Aorta (tissue), 5 donors: Measurements from ENCODE around the gene EMID1. TPM values are rescaled to one million over a fixed set of nuclear protein-coding genes. Genes with fewer than 3 reads are reported as not detected.
A peak's percentile ranks its signal among the peaks of the same experiment; 100 is the strongest.

ENCODE experiments used
- ATAC-seq: fragments of 200-7000 bp; cut with Tn5 transposase; one replicate; pipeline ENCODE4 v1.9.1; 2022; ENCODE audit warnings: moderate library complexity; ENCODE audit not compliant: low FRiP score
- DNase-seq, 2 donors: peaks; one replicate each; pipeline ENCODE4 v3.0.0-alpha.2; 2020
- H3K27ac ChIP-seq, 2 donors: one replicate each; pipeline ENCODE4 v1.5.1; 2013; ENCODE audit warnings: low read length in 2 of 2, mild to moderate bottlenecking in 2 of 2, moderate library complexity in 2 of 2, control low read depth in 1 of 2, inconsistent platforms in 1 of 2, low read depth in 1 of 2
- H3K27me3 ChIP-seq, 2 donors: one replicate each; pipeline ENCODE4 v1.6.1; 2013; ENCODE audit warnings: control low read depth in 1 of 2, low read length in 1 of 2, mild to moderate bottlenecking in 1 of 2, moderate library complexity in 1 of 2; ENCODE audit not compliant: insufficient read depth in 2 of 2, control insufficient read depth in 1 of 2
- H3K36me3 ChIP-seq, 2 donors: one replicate each; pipeline ENCODE4 v1.6.1; 2013; ENCODE audit warnings: control low read depth in 1 of 2, low read length in 1 of 2, mild to moderate bottlenecking in 1 of 2; ENCODE audit not compliant: insufficient read depth in 2 of 2, control insufficient read depth in 1 of 2
- H3K4me1 ChIP-seq, 2 donors: one replicate each; pipeline ENCODE4 v1.6.1; 2013; ENCODE audit warnings: low read length in 2 of 2, control low read depth in 1 of 2, mild to moderate bottlenecking in 1 of 2, moderate library complexity in 1 of 2; ENCODE audit not compliant: insufficient read depth in 2 of 2, control insufficient read depth in 1 of 2
- H3K4me3 ChIP-seq, 2 donors: one replicate each; pipeline ENCODE4 v1.5.1; 2013; ENCODE audit warnings: low read length in 2 of 2, control low read depth in 1 of 2, mild to moderate bottlenecking in 1 of 2
- H3K9me3 ChIP-seq: one replicate; pipeline ENCODE4 v1.6.1; 2013; ENCODE audit warnings: mild to moderate bottlenecking, low read length; ENCODE audit not compliant: control insufficient read depth
- WGBS, 2 donors: extraction: QIAGEN DNeasy Blood & Tissue Kit; methylation state at CpG; one replicate each; pipeline ENCODE4 v1.1.7; 2013; 5-methylcytosine and 5-hydroxymethylcytosine counted together
- intact Hi-C, 2 donors: fragments of 100-400 bp; cut with DNase I; formaldehyde crosslinking; loops; one replicate each; pipeline versions ENCODE4 v1.14.2 to v1.15.0; 2022
- polyA plus RNA-seq, 2 donors: library from polyadenylated mRNA; stranded (reverse); fragments of 200-250 nt; gene quantifications; one replicate each; pipeline ENCODE4 v1.2.3, GENCODE V29; 2013
- total RNA-seq, 2 donors: library from RNA; stranded (reverse); fragmentation: NEBNext Ultra II Directional; extraction: Animal tissue kit (Norgen Biotek cat#: 25700); gene quantifications; one replicate each; pipeline ENCODE4 v1.2.1, GENCODE V29; 2021
- donor health status: healthy with polysubstance abuse.
- donor health status: Bipolar disorder and iron deficiency.
- donor health status: DM: no; HTN: no; CAD: no.
- donor health status: DM: no; HTN: no; CAD: no.
- donor health status: DM: yes; HTN: yes; CAD: no.

EMID1 gene
- total and polyA plus RNA-seq, 4 donors, result 0.13 to 7.0 (median 0.95) TPM

DNA sequence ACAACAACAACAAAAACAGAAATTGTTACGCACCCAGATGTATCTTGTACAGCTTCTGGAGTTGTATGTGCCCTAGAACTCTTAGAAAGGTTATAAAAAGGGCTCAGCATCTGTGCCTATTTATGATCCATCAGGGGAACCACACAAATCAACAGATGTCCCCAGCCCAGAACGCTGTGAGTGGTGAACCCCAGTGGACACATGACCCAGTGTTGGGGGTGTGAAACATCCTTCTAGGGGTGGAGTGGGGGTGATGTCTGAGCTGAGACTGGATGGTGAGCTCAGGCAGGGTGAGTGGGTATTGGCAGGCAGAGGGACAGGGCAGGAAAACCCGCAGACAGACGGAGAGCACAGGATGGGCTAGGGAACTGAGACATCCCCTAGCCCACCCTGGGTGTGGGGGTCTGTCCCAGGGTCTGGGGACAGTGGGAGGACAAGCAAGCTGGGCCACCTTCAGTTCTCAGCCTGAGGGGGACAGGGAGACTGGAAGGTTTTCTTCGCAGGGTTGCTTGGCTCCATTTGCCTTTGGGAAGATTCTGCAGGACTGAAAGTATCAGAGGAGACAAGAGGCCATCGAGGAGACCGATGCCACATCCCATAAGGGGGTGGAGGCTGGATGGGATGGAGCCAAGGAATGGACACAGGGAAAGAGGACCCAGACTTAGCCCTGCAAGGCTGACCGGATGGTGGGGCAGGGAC, 5.8 kb upstream of the EMID1 start:
- intact Hi-C loops, result loop anchor here in 1 of 2 donors (5.0 kb wide), 1 partner anchor 42 kb away; no protein-coding TSS in a partner anchor
- H3K4me1 ChIP-seq, result no peaks in the 10 kb centered on the region
- no peaks in the 10 kb centered on the region for H3K9me3 ChIP-seq
- DNase-seq, result no peak
- 81 to 87% methylated on average over 8 of the region's 8 CpGs for WGBS, 2 donors
- no peak overlapping the region for H3K4me3 ChIP-seq
- H3K36me3 ChIP-seq, result no peaks in the 10 kb centered on the region
- ATAC-seq, result no peak
- H3K27ac ChIP-seq, result no peak overlapping the region
- no peaks in the 10 kb centered on the region for H3K27me3 ChIP-seq

DNA sequence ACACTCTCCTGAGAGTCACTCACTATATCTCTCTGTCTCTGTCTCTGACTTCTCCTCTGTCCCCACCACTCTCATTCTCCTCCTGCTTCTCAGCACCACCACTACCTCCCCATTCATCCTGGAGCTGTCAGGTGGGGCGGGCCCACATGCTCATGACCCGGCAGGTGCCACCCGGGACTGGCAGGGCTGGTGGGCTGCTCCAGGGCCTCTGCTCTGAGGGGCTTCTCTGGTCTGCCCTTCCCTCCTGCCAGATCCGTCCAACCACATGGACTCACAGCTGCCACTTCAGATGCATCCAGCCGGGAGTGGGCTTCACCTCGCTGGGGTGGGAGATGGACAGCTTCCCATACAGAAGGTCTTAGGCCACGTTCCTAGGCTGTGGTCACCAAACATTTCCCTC, 4.8 kb upstream of the EMID1 start:
- no peaks in the 10 kb centered on the region for H3K9me3 ChIP-seq
- no peaks in the 10 kb centered on the region for H3K27me3 ChIP-seq
- no peak overlapping the region for H3K4me3 ChIP-seq
- 93% methylated on average over 7 of the region's 7 CpGs for WGBS, 2 donors
- H3K27ac ChIP-seq, result no peak overlapping the region
- ATAC-seq (no peak), DNase-seq (peak in 1 of 2 donors; percentile 38)
- H3K4me1 ChIP-seq, result no peaks in the 10 kb centered on the region
- no peaks in the 10 kb centered on the region for H3K36me3 ChIP-seq
- intact Hi-C loops, result loop anchor here in 1 of 2 donors (5.0 kb wide), 1 partner anchor 41 kb away; no protein-coding TSS in a partner anchor

DNA sequence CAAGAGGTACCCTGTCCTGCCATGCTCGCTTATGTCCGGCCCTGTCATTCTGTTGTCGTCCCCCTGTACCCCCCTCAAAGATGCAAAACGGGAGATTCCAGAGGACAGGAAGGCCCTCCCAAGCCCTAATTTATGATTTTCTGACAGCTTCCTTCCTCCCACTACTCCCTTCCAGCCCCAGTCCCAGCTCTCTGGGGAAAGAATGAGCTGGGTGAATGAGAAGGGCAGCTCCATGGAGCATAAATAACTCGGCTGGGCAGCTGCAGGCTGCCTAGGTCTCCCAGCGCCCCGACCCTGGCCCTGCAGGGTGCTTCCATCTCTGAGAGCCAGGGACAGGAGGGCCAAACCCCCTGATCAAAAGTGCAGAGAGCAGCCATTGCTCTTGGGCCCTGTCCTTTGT, 3.9 kb upstream of the EMID1 start:
- intact Hi-C loops, result loop anchor here in 1 of 2 donors (5.0 kb wide), 1 partner anchor 41 kb away; no protein-coding TSS in a partner anchor
- WGBS, 2 donors, result 74 to 80% methylated on average over 7 of the region's 7 CpGs
- Histone ChIP-seq H3K4me1 (no peaks in the 10 kb centered on the region), H3K27ac (no peak overlapping the region), H3K9me3 (no peaks in the 10 kb centered on the region), H3K36me3 (no peaks in the 10 kb centered on the region), H3K27me3 (no peaks in the 10 kb centered on the region), H3K4me3 (no peak overlapping the region)
- DNase-seq, result peak in 1 of 2 donors; percentile 44
- no peak for ATAC-seq

DNA sequence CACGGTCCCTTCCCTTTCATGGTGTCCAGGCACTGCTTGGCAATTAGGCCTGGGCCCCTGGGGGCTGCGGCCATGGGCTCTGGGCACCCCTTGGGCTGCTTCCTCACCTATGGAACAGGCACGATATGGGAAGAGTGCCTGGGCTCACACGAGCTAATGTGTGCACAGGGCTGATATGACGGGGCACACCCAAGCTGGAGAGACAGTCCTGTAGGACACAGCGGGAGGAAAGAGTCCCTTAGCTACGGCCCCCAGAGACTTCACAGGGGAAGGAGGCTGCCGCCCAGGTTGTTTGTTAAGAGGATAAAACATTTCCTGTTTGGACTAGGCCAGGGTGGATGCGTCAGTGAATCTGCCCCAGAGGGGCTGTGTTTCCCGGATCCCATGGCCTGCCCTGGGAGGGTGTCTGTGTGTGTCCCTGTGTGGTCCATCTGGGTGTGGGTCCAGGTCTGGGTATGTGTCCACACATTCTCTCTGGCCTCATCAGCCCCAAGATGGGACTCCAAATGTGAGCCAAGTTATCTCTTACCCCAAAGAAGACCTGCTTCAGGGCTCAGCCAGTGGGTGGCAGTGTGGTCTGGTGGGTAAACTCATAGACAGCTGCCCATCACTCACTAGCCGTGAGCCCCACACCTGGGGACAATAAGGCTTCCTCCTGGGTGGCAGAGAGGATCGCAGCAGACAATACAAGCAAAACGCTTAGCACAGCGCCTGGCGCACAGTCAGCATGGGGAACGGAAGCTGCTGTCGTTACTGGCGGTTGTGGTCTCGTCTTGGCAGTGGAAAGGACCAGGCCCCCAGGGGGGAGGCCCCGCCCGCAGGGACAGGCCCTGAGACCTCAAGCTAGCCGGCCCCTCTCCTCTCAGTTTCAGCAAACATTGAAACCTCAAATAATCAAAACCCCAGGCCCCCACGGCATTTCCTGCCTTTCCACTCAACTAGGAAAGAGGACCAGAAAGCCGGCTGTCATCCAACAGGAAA, 3.2 kb upstream of the EMID1 start:
- ATAC-seq (peak; percentile 49), DNase-seq (peak; percentile 77 to 82)
- no peaks in the 10 kb centered on the region for H3K36me3 ChIP-seq
- intact Hi-C loops, result loop anchor here in 1 of 2 donors (5.0 kb wide), 1 partner anchor 40 kb away; no protein-coding TSS in a partner anchor
- no peak overlapping the region for H3K4me3 ChIP-seq
- no peaks in the 10 kb centered on the region for H3K4me1 ChIP-seq
- H3K9me3 ChIP-seq, result no peaks in the 10 kb centered on the region
- H3K27me3 ChIP-seq, result no peaks in the 10 kb centered on the region
- WGBS, 2 donors, result 70 to 75% methylated on average over 24 of the region's 24 CpGs
- H3K27ac ChIP-seq, result no peak overlapping the region

DNA sequence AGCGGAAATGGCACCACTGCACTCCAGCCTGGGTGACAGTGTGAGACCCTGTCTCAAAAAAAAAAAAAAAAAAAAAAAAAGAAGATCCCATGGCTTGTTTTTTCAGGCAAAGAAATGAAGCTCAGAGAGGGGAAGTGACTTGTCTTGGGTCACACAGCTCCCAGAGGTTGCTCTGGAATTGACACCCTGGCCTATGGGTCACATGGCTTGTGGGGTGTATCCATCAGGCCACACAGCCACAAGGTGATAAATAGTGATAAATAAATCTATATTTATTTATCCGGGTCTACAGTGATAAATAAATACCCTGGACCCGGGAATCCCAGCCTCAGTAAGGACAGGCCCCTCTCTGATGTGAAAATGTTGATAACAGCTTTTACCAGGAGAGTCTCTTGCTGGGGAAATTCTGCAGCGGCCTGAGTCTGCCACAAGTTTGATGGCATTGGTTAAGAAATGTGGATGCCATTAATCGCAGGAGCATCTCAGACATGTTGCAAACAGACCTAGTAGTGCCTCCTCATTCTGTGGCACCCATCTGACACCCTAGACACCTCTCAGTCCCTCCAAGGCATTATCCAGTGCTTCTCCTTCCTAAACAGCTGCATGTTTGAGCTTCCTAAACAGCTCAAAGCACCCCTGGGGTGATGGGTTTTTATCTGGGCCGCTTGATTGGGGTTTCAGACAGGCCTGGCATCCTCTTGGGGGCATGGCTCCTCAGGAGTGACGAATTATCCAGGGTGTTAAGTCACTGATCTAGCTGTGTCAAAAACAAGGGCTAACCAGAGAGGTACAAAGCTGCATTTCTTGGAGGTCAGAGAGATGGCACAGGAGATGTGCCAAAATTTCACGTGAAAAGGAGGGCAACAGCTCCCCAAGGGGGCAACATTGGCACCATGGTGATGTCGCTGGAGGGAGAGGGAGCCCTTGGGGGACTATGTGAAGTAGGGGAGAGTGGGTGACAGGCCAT, 1.9 kb upstream of the EMID1 start:
- Histone ChIP-seq H3K36me3 (no peaks in the 10 kb centered on the region), H3K4me3 (no peak overlapping the region), H3K27ac (no peak overlapping the region), H3K9me3 (no peaks in the 10 kb centered on the region), H3K27me3 (no peaks in the 10 kb centered on the region), H3K4me1 (no peaks in the 10 kb centered on the region)
- no peak for ATAC-seq
- intact Hi-C loops, result loop anchor here in 1 of 2 donors (5.0 kb wide), 1 partner anchor 39 kb away; no protein-coding TSS in a partner anchor
- 74 to 79% methylated on average over 9 of the region's 9 CpGs for WGBS, 2 donors
- peak in 1 of 2 donors; percentile 24 for DNase-seq

DNA sequence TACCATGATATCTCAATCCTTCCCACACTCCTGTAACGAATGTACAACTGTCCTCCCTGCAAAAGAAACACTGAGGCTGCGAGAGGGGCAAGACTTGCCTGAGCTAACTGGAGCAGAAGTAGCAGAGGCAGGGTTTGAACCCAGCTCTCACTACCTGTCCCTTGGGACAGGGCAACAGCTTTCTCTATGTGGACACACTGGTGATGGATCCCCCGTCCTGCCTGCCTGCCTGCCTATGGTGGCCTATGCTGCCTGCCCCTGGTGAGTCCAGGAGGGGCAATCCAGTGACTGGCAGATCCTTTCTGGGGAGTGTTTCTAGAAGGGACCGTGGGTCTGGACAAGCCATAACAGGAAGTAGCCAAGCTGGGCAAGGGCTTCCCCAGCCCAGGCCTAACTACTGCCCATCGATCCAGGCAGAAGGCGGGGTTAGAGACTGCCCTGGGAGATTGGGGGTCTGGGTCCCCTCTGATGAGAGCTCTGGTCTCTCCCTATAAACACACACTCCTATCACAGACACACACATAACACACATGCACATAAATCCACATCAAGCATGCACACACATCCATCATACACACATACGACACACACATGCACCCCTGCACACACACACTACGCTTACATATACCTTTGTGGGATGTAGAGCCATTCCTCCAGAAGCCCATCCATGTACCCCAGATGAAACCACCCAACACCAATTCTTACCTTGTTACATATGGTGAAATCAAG, 1.1 kb upstream of the EMID1 start:
- WGBS, 2 donors, result 65 to 66% methylated on average over 8 of the region's 8 CpGs
- no peak for ATAC-seq

DNA sequence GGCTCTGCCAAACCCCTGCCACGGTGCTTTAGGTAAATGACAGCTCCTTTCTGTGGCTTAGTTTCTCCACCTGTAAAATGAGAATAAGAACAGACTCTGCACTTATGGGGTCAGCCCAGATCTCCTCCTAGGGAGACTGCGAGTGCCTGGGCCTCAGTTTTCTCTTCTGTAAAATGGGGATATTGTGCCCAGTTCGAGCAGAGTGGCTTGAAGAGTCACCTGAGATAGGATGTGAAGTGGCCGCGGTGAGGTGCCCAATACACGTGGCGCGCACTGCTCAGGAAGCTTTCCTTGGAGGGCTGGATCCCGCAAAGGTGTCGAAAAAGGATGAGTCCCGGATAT, 473 bp upstream of the EMID1 start:
- Histone ChIP-seq H3K4me3 (no peak overlapping the region), H3K9me3 (no peaks in the 10 kb centered on the region), H3K4me1 (no peaks in the 10 kb centered on the region), H3K27me3 (no peaks in the 10 kb centered on the region), H3K27ac (no peak overlapping the region), H3K36me3 (no peaks in the 10 kb centered on the region)
- WGBS, 2 donors, result 68 to 72% methylated on average over 11 of the region's 11 CpGs
- no peak for DNase-seq
- intact Hi-C loops, result no loop called here
- ATAC-seq, result no peak

More for the DNA sequence above, 1.1 kb upstream of the EMID1 start:
- no peaks in the 10 kb centered on the region for H3K27me3 ChIP-seq
- intact Hi-C loops, result loop anchor here in 1 of 2 donors (5.0 kb wide), 1 partner anchor 38 kb away; no protein-coding TSS in a partner anchor
- no peaks in the 10 kb centered on the region for H3K9me3 ChIP-seq
- no peaks in the 10 kb centered on the region for H3K4me1 ChIP-seq
- no peaks in the 10 kb centered on the region for H3K36me3 ChIP-seq
- no peak overlapping the region for H3K27ac ChIP-seq
- DNase-seq, result no peak
- no peak overlapping the region for H3K4me3 ChIP-seq
